Tibial nerve (tissue), 4 donors: ENCODE measurements around the gene NRL. TPM values are rescaled to one million over a fixed set of nuclear protein-coding genes. Genes with fewer than 3 reads are reported as not detected.

Source experiments
- DNase-seq, 2 donors: peaks; one replicate each; pipeline ENCODE4 v3.0.0-alpha.2; 2019; ENCODE audit warnings: low spot score in 2 of 2
- H3K27ac ChIP-seq, 4 donors: fragments of 200-600 bp; sonication (generic) in 3 of 4; one replicate each; pipeline ENCODE4 v1.5.1; 2017 to 2019; ENCODE audit warnings: mild to moderate bottlenecking in 1 of 4
- H3K27me3 ChIP-seq, 2 donors: fragments of 200-600 bp; sonication (generic) in 1 of 2; one replicate each; pipeline versions ENCODE4 v1.5.1 to v1.6.0; 2017 to 2019
- H3K36me3 ChIP-seq, 3 donors: fragments of 200-600 bp; sonication (generic); one replicate each; pipeline ENCODE4 v1.5.1; 2018 to 2019
- H3K4me1 ChIP-seq, 4 donors: fragments of 200-600 bp; sonication (generic) in 3 of 4; one replicate each; pipeline ENCODE4 v1.5.1; 2017 to 2019
- H3K4me3 ChIP-seq, 4 donors: fragments of 200-600 bp; sonication (generic) in 3 of 4; one replicate each; pipeline ENCODE4 v1.5.1; 2017 to 2019; ENCODE audit warnings: mild to moderate bottlenecking in 1 of 4, moderate library complexity in 1 of 4
- H3K9me3 ChIP-seq, 4 donors: fragments of 200-600 bp; sonication (generic) in 3 of 4; one replicate each; pipeline ENCODE4 v1.5.1; 2017 to 2019
- EP300 ChIP-seq, 2 donors: sonication (generic); formaldehyde crosslinking; IDR thresholded peaks; one replicate each; pipeline ENCODE4 v1.6.1; 2017; ENCODE audit warnings: antibody characterized with exemption in 2 of 2, mild to moderate bottlenecking in 1 of 2
- POLR2A ChIP-seq, 2 donors: fragments of 450-650 bp; IDR thresholded peaks; one replicate each; pipeline ENCODE4 v1.6.1; 2017; ENCODE audit warnings: antibody characterized with exemption in 2 of 2, mild to moderate bottlenecking in 2 of 2, moderate library complexity in 2 of 2
- WGBS, 2 donors: methylation state at CpG; one replicate each; pipeline ENCODE4 v1.1.5; 2018; 5-methylcytosine and 5-hydroxymethylcytosine counted together
- total RNA-seq, 4 donors: library from RNA; depleted of rRNA; stranded (reverse); fragments of >200 nt; gene quantifications; one replicate each; pipeline ENCODE4 v1.1.0, GENCODE V29; 2016
- TF ChIP-seq, protein P1 (sequence below), 5 experiments: fragments of 200-600 bp in 3 of 5; fragments of 450-650 bp in 2 of 5; sonication (generic) in 3 of 5; IDR thresholded peaks; one replicate each; pipeline ENCODE4 v1.5.1; 2016 to 2019; ENCODE audit warnings: antibody characterized with exemption in 5 of 5, mild to moderate bottlenecking in 3 of 5, moderate library complexity in 2 of 5

Gene NRL
- total RNA-seq, 4 donors from 2014 or later = 4.8 to 7.0 (median 5.9) TPM

DNA sequence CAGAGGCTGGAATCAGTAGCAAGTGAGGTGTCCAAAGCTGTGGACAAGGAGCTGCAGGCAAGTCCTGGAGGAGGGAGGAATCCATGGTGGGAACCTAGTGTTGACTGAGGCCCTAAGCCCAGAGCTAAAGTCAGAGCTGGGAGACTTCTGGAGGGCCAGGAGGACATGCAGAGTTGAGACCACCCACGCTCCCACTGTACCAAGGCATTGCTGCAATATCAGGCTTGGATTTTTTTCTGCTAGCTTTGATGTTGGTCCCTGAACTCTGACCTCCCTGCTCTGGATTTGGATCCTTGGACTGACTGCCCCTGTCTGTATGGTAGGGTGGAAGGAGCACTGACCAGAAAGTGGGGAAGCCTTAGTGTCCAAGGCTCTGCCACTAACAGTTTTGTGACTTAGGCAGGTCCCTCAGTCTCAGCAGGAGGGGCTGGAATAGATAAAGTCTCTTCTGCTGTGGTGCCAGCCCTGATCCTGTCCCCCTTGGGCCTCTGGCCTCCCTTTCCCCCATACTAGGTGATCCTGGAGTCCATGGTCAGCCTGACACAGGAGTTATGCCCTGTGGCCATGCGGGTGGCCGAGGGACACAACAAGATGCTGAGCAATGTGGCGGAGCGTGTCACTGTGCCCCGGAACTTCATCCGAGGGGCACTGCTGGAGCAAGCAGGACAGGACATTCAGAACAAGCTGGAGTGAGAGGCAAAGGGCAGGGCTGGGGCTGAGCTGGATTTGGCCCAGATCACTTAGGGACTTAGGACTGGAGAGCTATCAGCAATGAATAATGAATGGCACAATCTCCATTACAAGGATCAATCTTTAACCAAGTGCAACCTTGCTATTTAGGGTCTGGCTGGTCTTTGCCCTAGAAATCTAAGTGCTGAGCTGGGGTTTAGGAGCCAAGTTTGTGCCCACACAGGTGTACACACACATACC is 53.5 kb downstream of the NRL start:
- peaks cover 0 to 3% (median 0%) of the 10 kb centered on the region in 4 donors for H3K4me1 ChIP-seq
- TF ChIP-seq, protein P1, sequence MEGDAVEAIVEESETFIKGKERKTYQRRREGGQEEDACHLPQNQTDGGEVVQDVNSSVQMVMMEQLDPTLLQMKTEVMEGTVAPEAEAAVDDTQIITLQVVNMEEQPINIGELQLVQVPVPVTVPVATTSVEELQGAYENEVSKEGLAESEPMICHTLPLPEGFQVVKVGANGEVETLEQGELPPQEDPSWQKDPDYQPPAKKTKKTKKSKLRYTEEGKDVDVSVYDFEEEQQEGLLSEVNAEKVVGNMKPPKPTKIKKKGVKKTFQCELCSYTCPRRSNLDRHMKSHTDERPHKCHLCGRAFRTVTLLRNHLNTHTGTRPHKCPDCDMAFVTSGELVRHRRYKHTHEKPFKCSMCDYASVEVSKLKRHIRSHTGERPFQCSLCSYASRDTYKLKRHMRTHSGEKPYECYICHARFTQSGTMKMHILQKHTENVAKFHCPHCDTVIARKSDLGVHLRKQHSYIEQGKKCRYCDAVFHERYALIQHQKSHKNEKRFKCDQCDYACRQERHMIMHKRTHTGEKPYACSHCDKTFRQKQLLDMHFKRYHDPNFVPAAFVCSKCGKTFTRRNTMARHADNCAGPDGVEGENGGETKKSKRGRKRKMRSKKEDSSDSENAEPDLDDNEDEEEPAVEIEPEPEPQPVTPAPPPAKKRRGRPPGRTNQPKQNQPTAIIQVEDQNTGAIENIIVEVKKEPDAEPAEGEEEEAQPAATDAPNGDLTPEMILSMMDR (IDR thresholded peaks at IDR 0.05) = no peak
- no peak for TF ChIP-seq EP300 (IDR thresholded peaks at IDR 0.05)
- no peaks in the 10 kb centered on the region for H3K27me3 ChIP-seq
- WGBS, 2 donors = 89% methylated on average over 6 to 7 of the region's 7 CpGs
- DNase-seq = no peak
- H3K27ac ChIP-seq = peak overlapping the region in 1 of 4 donors; percentile 19
- no peaks in the 10 kb centered on the region for H3K36me3 ChIP-seq
- no peaks in the 10 kb centered on the region for H3K9me3 ChIP-seq
- no peak overlapping the region for H3K4me3 ChIP-seq

DNA sequence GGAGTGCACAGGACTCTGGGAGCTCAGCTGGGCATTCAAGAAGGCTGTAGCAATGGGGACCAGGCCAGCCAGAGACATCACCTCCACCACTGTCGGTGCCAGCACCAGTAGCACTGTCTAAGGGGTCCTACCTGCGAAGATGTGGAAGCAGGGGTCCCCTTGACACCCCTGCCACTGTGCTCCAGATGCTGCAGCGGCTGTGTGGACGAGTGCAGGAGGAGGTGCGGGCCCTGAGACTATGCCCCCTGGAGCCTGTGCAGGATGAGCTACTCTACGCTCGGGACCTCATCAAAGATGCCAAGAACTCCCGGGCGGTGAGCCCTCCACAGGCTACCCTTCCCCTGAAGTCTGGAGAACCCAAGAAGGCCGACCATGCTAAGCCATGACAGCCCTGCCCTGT is 54.3 kb downstream of the NRL start:
- Histone ChIP-seq H3K27ac (no peak overlapping the region), H3K4me1 (peaks cover 0 to 3% (median 0%) of the 10 kb centered on the region in 4 donors), H3K27me3 (no peaks in the 10 kb centered on the region), H3K4me3 (no peak overlapping the region), H3K9me3 (no peaks in the 10 kb centered on the region), H3K36me3 (no peaks in the 10 kb centered on the region)
- WGBS, 2 donors = 89 to 92% methylated on average over 10 of the region's 10 CpGs
- DNase-seq = no peak
- no peak for TF ChIP-seq POLR2A (IDR thresholded peaks at IDR 0.05)
- TF ChIP-seq EP300 (IDR thresholded peaks at IDR 0.05) = no peak
- TF ChIP-seq, protein P1 (IDR thresholded peaks at IDR 0.05) = no peak

DNA sequence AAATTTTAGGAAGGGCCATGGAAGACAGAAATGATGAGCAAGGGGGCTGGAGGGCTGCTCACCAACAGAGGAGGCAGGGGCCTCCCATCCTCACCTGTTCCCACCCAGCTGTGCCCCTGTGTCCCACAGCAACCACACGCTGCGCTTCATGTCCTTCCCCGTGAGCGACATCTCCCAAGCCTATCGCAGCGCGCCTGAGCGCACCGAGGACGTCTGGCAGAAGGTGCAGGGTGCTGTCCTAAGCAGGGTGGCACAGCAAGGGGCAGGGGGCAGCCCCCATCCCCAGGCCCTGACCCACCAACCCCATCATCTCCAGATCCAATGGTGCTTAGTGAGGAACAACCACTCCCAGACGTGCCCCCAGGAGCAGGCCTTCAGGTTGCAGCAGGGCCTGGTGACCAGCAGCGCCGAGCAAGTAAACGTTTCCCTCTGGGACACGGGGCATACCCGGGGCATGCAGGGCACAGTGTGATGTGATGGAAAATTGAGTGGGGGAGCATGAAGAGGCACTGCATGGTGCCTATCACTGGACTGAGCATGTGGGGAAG is 54.8 kb downstream of the NRL start:
- no peak overlapping the region for H3K27ac ChIP-seq
- no peak overlapping the region for H3K4me3 ChIP-seq
- DNase-seq = no peak
- peaks cover 0 to 3% (median 0%) of the 10 kb centered on the region in 4 donors for H3K4me1 ChIP-seq
- H3K9me3 ChIP-seq = no peaks in the 10 kb centered on the region
- no peak for TF ChIP-seq POLR2A (IDR thresholded peaks at IDR 0.05)
- no peak for TF ChIP-seq EP300 (IDR thresholded peaks at IDR 0.05)
- TF ChIP-seq, protein P1 (IDR thresholded peaks at IDR 0.05) = no peak
- no peaks in the 10 kb centered on the region for H3K36me3 ChIP-seq
- H3K27me3 ChIP-seq = no peaks in the 10 kb centered on the region
- WGBS, 2 donors = 80 to 90% methylated on average over 7 to 16 of the region's 16 CpGs

DNA sequence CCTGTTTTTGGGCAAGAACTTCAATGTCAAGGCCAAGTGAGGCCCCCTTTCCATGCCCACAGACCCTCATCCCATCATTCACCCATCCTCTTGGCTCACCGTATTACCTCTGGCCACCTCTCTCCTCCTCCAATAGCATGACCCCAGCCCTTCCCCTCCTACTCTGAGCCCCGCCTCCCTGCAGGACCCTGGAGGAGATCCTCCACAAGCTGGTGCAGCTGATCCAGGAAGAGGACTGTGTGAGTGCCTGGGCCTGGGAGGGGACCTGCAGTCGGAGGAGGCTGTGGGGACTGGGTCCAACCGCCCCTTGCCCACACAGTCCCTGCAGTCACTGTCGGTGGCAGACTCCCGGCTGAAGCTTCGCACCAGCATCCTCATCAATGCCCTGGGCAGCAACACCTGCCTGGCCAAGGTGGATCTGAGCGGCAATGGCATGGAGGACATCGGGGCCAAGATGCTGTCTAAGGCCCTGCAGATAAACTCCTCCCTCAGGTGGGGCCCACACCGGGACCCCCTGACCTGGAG is 55.7 kb downstream of the NRL start:
- TF ChIP-seq POLR2A (IDR thresholded peaks at IDR 0.05) (no peak), EP300 (IDR thresholded peaks at IDR 0.05) (no peak)
- TF ChIP-seq, protein P1 (IDR thresholded peaks at IDR 0.05) = no peak
- no peak for DNase-seq
- H3K27ac ChIP-seq = no peak overlapping the region
- H3K27me3 ChIP-seq = no peaks in the 10 kb centered on the region
- no peaks in the 10 kb centered on the region for H3K9me3 ChIP-seq
- H3K36me3 ChIP-seq = no peaks in the 10 kb centered on the region
- WGBS, 2 donors = 81 to 90% methylated on average over 4 to 10 of the region's 10 CpGs
- H3K4me3 ChIP-seq = no peak overlapping the region
- peaks cover 0 to 3% (median 0%) of the 10 kb centered on the region in 4 donors for H3K4me1 ChIP-seq
